Smooth muscle cell (in vitro differentiated cells): Measurements from ENCODE around the gene RASA3. TPM values are rescaled to one million over a fixed set of nuclear protein-coding genes. Genes with fewer than 3 reads are reported as not detected.

Experiments used
- DNase-seq: peaks from one replicate; lab custom pipeline; 2025; ENCODE audit not compliant: unreplicated experiment; lab: John Stamatoyannopoulos, UW
- H2AFZ ChIP-seq: fragments of 200-600 bp; sonication (generic); 2 replicates; pipeline ENCODE4 v1.6.0; 2016; ENCODE audit warnings: antibody characterized with exemption, low read depth, mild to moderate bottlenecking
- H3F3A ChIP-seq: fragments of 200-600 bp; sonication (generic); 2 replicates; pipeline ENCODE4 v1.6.0; 2017; ENCODE audit warnings: antibody characterized with exemption, low read depth
- H3K27ac ChIP-seq: fragments of 200-600 bp; sonication (generic); 2 replicates; pipeline ENCODE4 v1.5.1; 2016; ENCODE audit warnings: low read depth, mild to moderate bottlenecking
- H3K27me3 ChIP-seq: fragments of 200-600 bp; sonication (generic); 2 replicates; pipeline ENCODE4 v1.6.1; 2016; ENCODE audit warnings: low read depth, mild to moderate bottlenecking
- H3K36me3 ChIP-seq: fragments of 200-600 bp; sonication (generic); 2 replicates; pipeline ENCODE4 v1.5.1; 2016; ENCODE audit warnings: low read depth
- H3K4me1 ChIP-seq: fragments of 200-600 bp; sonication (generic); 2 replicates; pipeline ENCODE4 v1.5.1; 2016; ENCODE audit warnings: low read depth
- H3K4me2 ChIP-seq: fragments of 200-600 bp; sonication (generic); 2 replicates; pipeline ENCODE4 v1.6.0; 2016; ENCODE audit warnings: mild to moderate bottlenecking
- H3K4me3 ChIP-seq: fragments of 200-600 bp; sonication (generic); 2 replicates; pipeline ENCODE4 v1.5.1; 2016; ENCODE audit warnings: mild to moderate bottlenecking
- H3K79me2 ChIP-seq: fragments of 200-600 bp; sonication (generic); 2 replicates; pipeline ENCODE4 v1.6.0; 2016; ENCODE audit warnings: low read depth, mild to moderate bottlenecking
- H3K9ac ChIP-seq: fragments of 200-600 bp; sonication (generic); 2 replicates; pipeline ENCODE4 v1.6.0; 2016; ENCODE audit warnings: low read depth
- H3K9me3 ChIP-seq: fragments of 200-600 bp; sonication (generic); replicated peaks from 2 replicates; pipeline ENCODE4 v1.5.1; 2016; ENCODE audit warnings: low read depth
- H4K20me1 ChIP-seq: fragments of 200-600 bp; sonication (generic); 2 replicates; pipeline ENCODE4 v1.6.0; 2016; ENCODE audit warnings: low read depth
- WGBS: methylation state at CpG from one replicate; pipeline ENCODE4 v1.1.7; 2016; ENCODE audit warnings: low lambda C conversion rate; 5-methylcytosine and 5-hydroxymethylcytosine counted together
- polyA plus RNA-seq: library from polyadenylated mRNA; unstranded; fragments of >200 nt; fragmentation: Nextera tagmentation; extraction: Ambion mirVana; gene quantifications from 2 replicates; pipeline ENCODE4 v1.2.1, GENCODE V29; 2016
- total RNA-seq: library from RNA; depleted of rRNA; stranded (reverse); fragments of >200 nt; gene quantifications from 2 replicates; pipeline ENCODE4 v1.2.3, GENCODE V29; 2014
- TF ChIP-seq, protein P1 (sequence below): fragments of 200-600 bp; sonication (generic); IDR thresholded peaks from 2 replicates; pipeline ENCODE4 v1.5.1; 2017; ENCODE audit warnings: borderline replicate concordance, mild to moderate bottlenecking, antibody characterized with exemption; ENCODE audit not compliant: insufficient read depth, poor library complexity, severe bottlenecking

Gene RASA3
- total and polyA plus RNA-seq, 2 experiments from 2014 or later, result 21.3 to 26.8 TPM

- 97% methylated on average over 27 of the region's 29 CpGs for WGBS
- no peaks in the 10 kb centered on the region for H4K20me1 ChIP-seq
- no peaks in the 10 kb centered on the region for H3K9me3 ChIP-seq
- H2AFZ ChIP-seq, result no peak overlapping the region
- H3K27ac ChIP-seq, result no peak overlapping the region
- H3K4me2 ChIP-seq, result no peak overlapping the region
- H3K27me3 ChIP-seq, result no peaks in the 10 kb centered on the region
- H3K4me1 ChIP-seq, result no peaks in the 10 kb centered on the region
- DNase-seq, result no peak
- no peak overlapping the region for H3K9ac ChIP-seq
- TF ChIP-seq, protein P1, sequence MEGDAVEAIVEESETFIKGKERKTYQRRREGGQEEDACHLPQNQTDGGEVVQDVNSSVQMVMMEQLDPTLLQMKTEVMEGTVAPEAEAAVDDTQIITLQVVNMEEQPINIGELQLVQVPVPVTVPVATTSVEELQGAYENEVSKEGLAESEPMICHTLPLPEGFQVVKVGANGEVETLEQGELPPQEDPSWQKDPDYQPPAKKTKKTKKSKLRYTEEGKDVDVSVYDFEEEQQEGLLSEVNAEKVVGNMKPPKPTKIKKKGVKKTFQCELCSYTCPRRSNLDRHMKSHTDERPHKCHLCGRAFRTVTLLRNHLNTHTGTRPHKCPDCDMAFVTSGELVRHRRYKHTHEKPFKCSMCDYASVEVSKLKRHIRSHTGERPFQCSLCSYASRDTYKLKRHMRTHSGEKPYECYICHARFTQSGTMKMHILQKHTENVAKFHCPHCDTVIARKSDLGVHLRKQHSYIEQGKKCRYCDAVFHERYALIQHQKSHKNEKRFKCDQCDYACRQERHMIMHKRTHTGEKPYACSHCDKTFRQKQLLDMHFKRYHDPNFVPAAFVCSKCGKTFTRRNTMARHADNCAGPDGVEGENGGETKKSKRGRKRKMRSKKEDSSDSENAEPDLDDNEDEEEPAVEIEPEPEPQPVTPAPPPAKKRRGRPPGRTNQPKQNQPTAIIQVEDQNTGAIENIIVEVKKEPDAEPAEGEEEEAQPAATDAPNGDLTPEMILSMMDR, result no peak
- H3F3A ChIP-seq, result no peaks in the 10 kb centered on the region
- no peaks in the 10 kb centered on the region for H3K79me2 ChIP-seq
- H3K4me3 ChIP-seq, result no peak overlapping the region
- H3K36me3 ChIP-seq, result no peaks in the 10 kb centered on the region
Observed at GRCh38 chr13:113997845-113998751, 134.3 kb downstream of the RASA3 start.

GRCh38 chr13:113996912-113997745, 135.3 kb downstream of the RASA3 start:
- no peaks in the 10 kb centered on the region for H4K20me1 ChIP-seq
- no peak overlapping the region for H2AFZ ChIP-seq
- no peak overlapping the region for H3K9ac ChIP-seq
- H3F3A ChIP-seq, result no peaks in the 10 kb centered on the region
- H3K36me3 ChIP-seq, result no peaks in the 10 kb centered on the region
- no peaks in the 10 kb centered on the region for H3K79me2 ChIP-seq
- 90% methylated on average over 12 of the region's 13 CpGs for WGBS
- no peaks in the 10 kb centered on the region for H3K9me3 ChIP-seq
- H3K27ac ChIP-seq, result no peak overlapping the region
- TF ChIP-seq, protein P1, result no peak
- no peak overlapping the region for H3K4me3 ChIP-seq
- H3K27me3 ChIP-seq, result no peaks in the 10 kb centered on the region
- no peaks in the 10 kb centered on the region for H3K4me1 ChIP-seq
- no peak overlapping the region for H3K4me2 ChIP-seq
- DNase-seq, result no peak

GRCh38 chr13:113996081-113996911, 136.1 kb downstream of the RASA3 start:
- H3K9ac ChIP-seq, result no peak overlapping the region
- no peaks in the 10 kb centered on the region for H3K4me1 ChIP-seq
- H2AFZ ChIP-seq, result no peak overlapping the region
- 97% methylated on average over 32 of the region's 38 CpGs for WGBS
- no peak overlapping the region for H3K4me2 ChIP-seq
- no peak overlapping the region for H3K27ac ChIP-seq
- no peak for DNase-seq
- H4K20me1 ChIP-seq, result no peaks in the 10 kb centered on the region
- H3K9me3 ChIP-seq, result no peaks in the 10 kb centered on the region
- H3K36me3 ChIP-seq, result no peaks in the 10 kb centered on the region
- no peaks in the 10 kb centered on the region for H3K27me3 ChIP-seq
- TF ChIP-seq, protein P1, result no peak
- H3K79me2 ChIP-seq, result no peaks in the 10 kb centered on the region
- no peaks in the 10 kb centered on the region for H3F3A ChIP-seq
- no peak overlapping the region for H3K4me3 ChIP-seq
